A673 (cell line): Measurements from ENCODE around the gene LRRTM3. TPM values are rescaled to one million over a fixed set of nuclear protein-coding genes. Genes with fewer than 3 reads are reported as not detected.

Source experiments
- BruUV-seq: library from RNA; stranded (reverse); fragments of 400-500 nt; replicated peaks from 2 replicates; lab custom pipeline; 2021; lab: Mats Ljungman, UMichigan
- CTCF ChIA-PET: fragments of 300-600 bp; sonication (Branson Sonifier 250); formaldehyde crosslinking; loops from one replicate; lab custom pipeline; 2022; ENCODE audit warnings: antibody characterized with exemption; lab: Charles Lee
- POLR2A ChIA-PET: fragments of 300-600 bp; sonication (Branson Sonifier 250); formaldehyde crosslinking; loops from one replicate; lab custom pipeline; 2022; ENCODE audit warnings: antibody characterized with exemption; ENCODE audit not compliant: low non-redundant PET; lab: Charles Lee
- DNase-seq: peaks from one replicate; pipeline ENCODE4 v3.0.0-alpha.2; 2015; ENCODE audit warnings: low spot score
- H3K27ac ChIP-seq: fragments of 200-600 bp; sonication (generic); 2 replicates; pipeline ENCODE4 v1.5.1; 2016; ENCODE audit warnings: mixed run types, low read depth, mild to moderate bottlenecking, mixed read lengths, antibody characterized with exemption, low read length; ENCODE audit not compliant: poor library complexity, severe bottlenecking
- H3K27me3 ChIP-seq: fragments of 200-600 bp; sonication (generic); replicated peaks from 2 replicates; pipeline ENCODE4 v1.6.1; 2017; ENCODE audit warnings: mixed run types, low read depth, mild to moderate bottlenecking, mixed read lengths, antibody characterized with exemption, low read length; ENCODE audit not compliant: insufficient read depth, poor library complexity
- H3K36me3 ChIP-seq: fragments of 200-600 bp; sonication (generic); 2 replicates; pipeline ENCODE4 v1.6.1; 2016; ENCODE audit warnings: mixed run types, mild to moderate bottlenecking, mixed read lengths, antibody characterized with exemption, low read length; ENCODE audit not compliant: insufficient read depth, poor library complexity, severe bottlenecking
- H3K4me1 ChIP-seq: fragments of 200-600 bp; sonication (generic); 2 replicates; pipeline ENCODE4 v1.6.1; 2017; ENCODE audit warnings: mixed run types, mild to moderate bottlenecking, mixed read lengths, antibody characterized with exemption, low read length; ENCODE audit not compliant: insufficient read depth, poor library complexity, severe bottlenecking
- H3K4me3 ChIP-seq: fragments of 200-600 bp; sonication (generic); 2 replicates; pipeline ENCODE4 v1.5.1; 2016; ENCODE audit warnings: low read depth, mixed run types, mild to moderate bottlenecking, mixed read lengths, low read length; ENCODE audit not compliant: poor library complexity, severe bottlenecking
- H3K9me3 ChIP-seq: fragments of 200-600 bp; sonication (generic); 2 replicates; pipeline ENCODE4 v1.6.1; 2016; ENCODE audit warnings: mixed run types, low read depth, mild to moderate bottlenecking, mixed read lengths, antibody characterized with exemption, low read length; ENCODE audit not compliant: poor library complexity, severe bottlenecking
- CTCF ChIP-seq: fragments of 300-800, 200-600 bp; sonication (generic); conservative IDR thresholded peaks from 2 replicates; pipeline ENCODE4 v1.5.1; 2017; ENCODE audit warnings: low read depth, mild to moderate bottlenecking, antibody characterized with exemption, low read length, moderate library complexity, mixed read lengths
- EZH2 ChIP-seq: fragments of 200-600 bp; sonication (generic); IDR thresholded peaks from 2 replicates; pipeline ENCODE4 v1.6.1; 2017; ENCODE audit warnings: borderline replicate concordance, low read depth, mild to moderate bottlenecking, mixed read lengths, antibody characterized with exemption, low read length; ENCODE audit not compliant: poor library complexity, severe bottlenecking
- intact Hi-C: fragments of 100-400 bp; cut with micrococcal nuclease; formaldehyde crosslinking; loops from one replicate; pipeline ENCODE4 v1.10.0; 2022; ENCODE audit not compliant: unreplicated experiment
- total RNA-seq: library from RNA; stranded (reverse); gene quantifications from 2 replicates; pipeline ENCODE4 v1.2.3, GENCODE V29; 2021

The LRRTM3 gene
- total RNA-seq, 1 experiment from 2014 or later: not detected

GRCh38 chr10:67127441-67127840 lies 201.6 kb downstream of the LRRTM3 start:
- no peak for TF ChIP-seq EZH2
- no peak for TF ChIP-seq CTCF
- Histone ChIP-seq H3K9me3 (no peaks in the 10 kb centered on the region), H3K36me3 (no peaks in the 10 kb centered on the region), H3K4me3 (no peak overlapping the region), H3K27ac (no peak overlapping the region), H3K4me1 (no peaks in the 10 kb centered on the region), H3K27me3 (no peaks in the 10 kb centered on the region)
- BruUV-seq: no TSS peak
- ChIA-PET CTCF (no interaction called here), POLR2A (interaction anchor here (0.6 kb wide), 1 partner anchor 461 kb away, joined by 13 read pairs; no protein-coding TSS in a partner anchor)
- intact Hi-C loops: no loop called here
- DNase-seq: no peak

- Histone ChIP-seq H3K27ac (no peak overlapping the region), H3K4me1 (no peaks in the 10 kb centered on the region), H3K4me3 (no peak overlapping the region), H3K27me3 (no peaks in the 10 kb centered on the region), H3K36me3 (no peaks in the 10 kb centered on the region), H3K9me3 (no peaks in the 10 kb centered on the region)
- DNase-seq: no peak
- TF ChIP-seq EZH2: no peak
- TF ChIP-seq CTCF: no peak
- CTCF ChIA-PET: no interaction called here
- POLR2A ChIA-PET: interaction anchor here (0.7 kb wide), 1 partner anchor 385 kb away, joined by 4 read pairs; no protein-coding TSS in a partner anchor
- intact Hi-C loops: no loop called here
- BruUV-seq: no TSS peak
Observed at GRCh38 chr10:67140641-67141040, 214.8 kb downstream of the LRRTM3 start.

GRCh38 chr10:67141300-67141699 lies 215.5 kb downstream of the LRRTM3 start:
- intact Hi-C loops: no loop called here
- TF ChIP-seq CTCF (no peak), EZH2 (no peak)
- no peak for DNase-seq
- BruUV-seq: no TSS peak
- Histone ChIP-seq H3K4me3 (no peak overlapping the region), H3K4me1 (no peaks in the 10 kb centered on the region), H3K27ac (no peak overlapping the region), H3K36me3 (no peaks in the 10 kb centered on the region), H3K9me3 (no peaks in the 10 kb centered on the region), H3K27me3 (no peaks in the 10 kb centered on the region)
- POLR2A ChIA-PET: interaction anchor here (0.7 kb wide), 1 partner anchor 385 kb away, joined by 4 read pairs; no protein-coding TSS in a partner anchor
- CTCF ChIA-PET: no interaction called here
